PFSK-1 (cell line): ENCODE results near the gene RASL11B.

Experiments used
- POLR2AphosphoS5 ChIP-seq: IDR thresholded peaks from 2 replicates; pipeline ENCODE4 v1.6.1; 2012; ENCODE audit warnings: low read depth, mild to moderate bottlenecking, control low read depth, low read length, moderate library complexity
- SIN3A ChIP-seq: IDR thresholded peaks from 2 replicates; pipeline ENCODE4 v1.6.1; 2012; ENCODE audit warnings: mild to moderate bottlenecking, low read length, moderate library complexity, borderline replicate concordance; ENCODE audit not compliant: insufficient read depth
- TAF1 ChIP-seq: IDR thresholded peaks from 2 replicates; pipeline ENCODE4 v1.6.1; 2012; ENCODE audit warnings: low read length, control low read depth, borderline replicate concordance; ENCODE audit not compliant: insufficient read depth

GRCh38 chr4:52867163-52867562, 5.0 kb downstream of the RASL11B start:
- no peak for TF ChIP-seq SIN3A
- TF ChIP-seq POLR2AphosphoS5 = no peak; the same call in 1 of the 2 replicates
- no peak for TF ChIP-seq TAF1
